ENCODE results near the gene SLCO3A1. TPM values are rescaled to one million over a fixed set of nuclear protein-coding genes. Genes with fewer than 3 reads are reported as not detected.
"Not testable (repeated sequence)": the region's sequence is repeated elsewhere in the genome, so short reads cannot be mapped to it uniquely, and the experiment has no call there.

The SLCO3A1 gene
- total RNA-seq, 1 experiment from 2014 or later, result 9.1 TPM

DNA sequence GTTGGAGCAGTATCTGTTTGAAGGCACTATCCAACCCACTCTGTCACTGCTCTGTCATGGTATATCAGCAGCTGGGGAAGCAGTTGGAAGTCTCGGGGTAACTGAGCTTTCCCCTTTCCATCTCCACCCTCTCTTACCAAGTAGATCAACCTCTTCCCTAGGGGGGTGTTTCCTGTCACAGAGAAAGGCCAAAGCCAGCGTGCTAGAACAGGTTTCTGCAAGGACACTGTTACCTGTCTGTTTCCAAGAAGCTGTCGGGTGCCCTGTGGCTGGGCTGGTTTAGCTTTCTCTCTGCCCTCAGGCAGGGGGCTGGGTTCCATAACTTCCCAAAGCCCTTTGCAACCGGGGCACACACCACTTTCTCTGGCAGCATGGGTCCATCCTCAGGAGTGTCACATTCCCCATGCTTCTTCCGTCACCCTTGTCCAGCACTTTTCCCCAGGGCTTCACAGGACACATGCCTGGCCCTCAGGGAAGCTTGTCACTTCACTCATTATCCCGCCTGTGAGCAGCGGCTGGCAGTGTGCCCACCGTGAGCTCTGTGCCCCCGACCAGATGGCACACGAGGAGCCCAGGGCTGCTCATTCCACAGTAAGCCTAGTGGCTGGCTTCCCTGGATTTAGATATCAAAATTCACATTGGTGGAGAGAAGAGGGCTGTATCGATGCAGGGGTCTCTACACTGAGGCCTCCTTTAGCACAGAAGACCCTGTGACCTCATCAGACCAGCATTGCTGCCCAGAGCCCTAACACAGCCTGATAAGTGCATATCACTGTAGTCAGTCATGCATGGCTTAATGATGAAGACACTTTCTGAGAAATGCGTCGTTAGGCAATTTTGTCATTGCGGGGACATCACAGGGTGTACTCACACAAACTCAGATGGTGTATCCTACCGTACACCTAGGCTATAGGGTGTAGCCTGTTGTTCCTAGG, 205.8 kb downstream of the SLCO3A1 start:
- ChIA-PET POLR2A (no interaction called here), CTCF (interaction anchor here (0.5 kb wide), 1 partner anchor 757 kb away, joined by 3 read pairs; no protein-coding TSS in a partner anchor)
- Mint-ChIP-seq H3K27ac (no peak overlapping the region; the same call in 1 of the 2 replicates), H3K27me3 (ENCODE audit: low read depth) (no peaks in the 10 kb centered on the region), H3K4me3 (no peak overlapping the region), H3K4me1 (no peaks in the 10 kb centered on the region), H3K9me3 (peaks cover 10% of the 10 kb centered on the region), H3K36me3 (no peaks in the 10 kb centered on the region)
- no peak for TF ChIP-seq SMAD4 (CRISPR knock-in tag; IDR thresholded peaks at IDR 0.05)
- TF ChIP-seq, protein P1, sequence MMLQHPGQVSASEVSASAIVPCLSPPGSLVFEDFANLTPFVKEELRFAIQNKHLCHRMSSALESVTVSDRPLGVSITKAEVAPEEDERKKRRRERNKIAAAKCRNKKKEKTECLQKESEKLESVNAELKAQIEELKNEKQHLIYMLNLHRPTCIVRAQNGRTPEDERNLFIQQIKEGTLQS (CRISPR knock-in tag; conservative IDR thresholded peaks at IDR 0.05), result no peak
- TF ChIP-seq, protein P2, sequence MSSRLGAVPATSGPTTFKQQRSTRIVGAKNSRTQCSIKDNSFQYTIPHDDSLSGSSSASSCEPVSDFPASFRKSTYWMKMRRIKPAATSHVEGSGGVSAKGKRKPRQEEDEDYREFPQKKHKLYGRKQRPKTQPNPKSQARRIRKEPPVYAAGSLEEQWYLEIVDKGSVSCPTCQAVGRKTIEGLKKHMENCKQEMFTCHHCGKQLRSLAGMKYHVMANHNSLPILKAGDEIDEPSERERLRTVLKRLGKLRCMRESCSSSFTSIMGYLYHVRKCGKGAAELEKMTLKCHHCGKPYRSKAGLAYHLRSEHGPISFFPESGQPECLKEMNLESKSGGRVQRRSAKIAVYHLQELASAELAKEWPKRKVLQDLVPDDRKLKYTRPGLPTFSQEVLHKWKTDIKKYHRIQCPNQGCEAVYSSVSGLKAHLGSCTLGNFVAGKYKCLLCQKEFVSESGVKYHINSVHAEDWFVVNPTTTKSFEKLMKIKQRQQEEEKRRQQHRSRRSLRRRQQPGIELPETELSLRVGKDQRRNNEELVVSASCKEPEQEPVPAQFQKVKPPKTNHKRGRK (CRISPR knock-in tag; IDR thresholded peaks at IDR 0.05; ENCODE audit: borderline replicate concordance), result no peak
- no peak for TF ChIP-seq CREB1 (CRISPR knock-in tag; IDR thresholded peaks at IDR 0.05)
- TF ChIP-seq ETV6 (CRISPR knock-in tag; IDR thresholded peaks at IDR 0.05), result no peak
- no peak for TF ChIP-seq FOXK1 (CRISPR knock-in tag; IDR thresholded peaks at IDR 0.05)
- TF ChIP-seq, protein P3, sequence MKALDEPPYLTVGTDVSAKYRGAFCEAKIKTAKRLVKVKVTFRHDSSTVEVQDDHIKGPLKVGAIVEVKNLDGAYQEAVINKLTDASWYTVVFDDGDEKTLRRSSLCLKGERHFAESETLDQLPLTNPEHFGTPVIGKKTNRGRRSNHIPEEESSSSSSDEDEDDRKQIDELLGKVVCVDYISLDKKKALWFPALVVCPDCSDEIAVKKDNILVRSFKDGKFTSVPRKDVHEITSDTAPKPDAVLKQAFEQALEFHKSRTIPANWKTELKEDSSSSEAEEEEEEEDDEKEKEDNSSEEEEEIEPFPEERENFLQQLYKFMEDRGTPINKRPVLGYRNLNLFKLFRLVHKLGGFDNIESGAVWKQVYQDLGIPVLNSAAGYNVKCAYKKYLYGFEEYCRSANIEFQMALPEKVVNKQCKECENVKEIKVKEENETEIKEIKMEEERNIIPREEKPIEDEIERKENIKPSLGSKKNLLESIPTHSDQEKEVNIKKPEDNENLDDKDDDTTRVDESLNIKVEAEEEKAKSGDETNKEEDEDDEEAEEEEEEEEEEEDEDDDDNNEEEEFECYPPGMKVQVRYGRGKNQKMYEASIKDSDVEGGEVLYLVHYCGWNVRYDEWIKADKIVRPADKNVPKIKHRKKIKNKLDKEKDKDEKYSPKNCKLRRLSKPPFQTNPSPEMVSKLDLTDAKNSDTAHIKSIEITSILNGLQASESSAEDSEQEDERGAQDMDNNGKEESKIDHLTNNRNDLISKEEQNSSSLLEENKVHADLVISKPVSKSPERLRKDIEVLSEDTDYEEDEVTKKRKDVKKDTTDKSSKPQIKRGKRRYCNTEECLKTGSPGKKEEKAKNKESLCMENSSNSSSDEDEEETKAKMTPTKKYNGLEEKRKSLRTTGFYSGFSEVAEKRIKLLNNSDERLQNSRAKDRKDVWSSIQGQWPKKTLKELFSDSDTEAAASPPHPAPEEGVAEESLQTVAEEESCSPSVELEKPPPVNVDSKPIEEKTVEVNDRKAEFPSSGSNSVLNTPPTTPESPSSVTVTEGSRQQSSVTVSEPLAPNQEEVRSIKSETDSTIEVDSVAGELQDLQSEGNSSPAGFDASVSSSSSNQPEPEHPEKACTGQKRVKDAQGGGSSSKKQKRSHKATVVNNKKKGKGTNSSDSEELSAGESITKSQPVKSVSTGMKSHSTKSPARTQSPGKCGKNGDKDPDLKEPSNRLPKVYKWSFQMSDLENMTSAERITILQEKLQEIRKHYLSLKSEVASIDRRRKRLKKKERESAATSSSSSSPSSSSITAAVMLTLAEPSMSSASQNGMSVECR (CRISPR knock-in tag; IDR thresholded peaks at IDR 0.05; ENCODE audit: borderline replicate concordance), result no peak
- no peak for TF ChIP-seq HMGA2 (CRISPR knock-in tag; IDR thresholded peaks at IDR 0.05)
- no peak for TF ChIP-seq ATF1 (CRISPR knock-in tag; IDR thresholded peaks at IDR 0.05)
- TF ChIP-seq, protein P4, sequence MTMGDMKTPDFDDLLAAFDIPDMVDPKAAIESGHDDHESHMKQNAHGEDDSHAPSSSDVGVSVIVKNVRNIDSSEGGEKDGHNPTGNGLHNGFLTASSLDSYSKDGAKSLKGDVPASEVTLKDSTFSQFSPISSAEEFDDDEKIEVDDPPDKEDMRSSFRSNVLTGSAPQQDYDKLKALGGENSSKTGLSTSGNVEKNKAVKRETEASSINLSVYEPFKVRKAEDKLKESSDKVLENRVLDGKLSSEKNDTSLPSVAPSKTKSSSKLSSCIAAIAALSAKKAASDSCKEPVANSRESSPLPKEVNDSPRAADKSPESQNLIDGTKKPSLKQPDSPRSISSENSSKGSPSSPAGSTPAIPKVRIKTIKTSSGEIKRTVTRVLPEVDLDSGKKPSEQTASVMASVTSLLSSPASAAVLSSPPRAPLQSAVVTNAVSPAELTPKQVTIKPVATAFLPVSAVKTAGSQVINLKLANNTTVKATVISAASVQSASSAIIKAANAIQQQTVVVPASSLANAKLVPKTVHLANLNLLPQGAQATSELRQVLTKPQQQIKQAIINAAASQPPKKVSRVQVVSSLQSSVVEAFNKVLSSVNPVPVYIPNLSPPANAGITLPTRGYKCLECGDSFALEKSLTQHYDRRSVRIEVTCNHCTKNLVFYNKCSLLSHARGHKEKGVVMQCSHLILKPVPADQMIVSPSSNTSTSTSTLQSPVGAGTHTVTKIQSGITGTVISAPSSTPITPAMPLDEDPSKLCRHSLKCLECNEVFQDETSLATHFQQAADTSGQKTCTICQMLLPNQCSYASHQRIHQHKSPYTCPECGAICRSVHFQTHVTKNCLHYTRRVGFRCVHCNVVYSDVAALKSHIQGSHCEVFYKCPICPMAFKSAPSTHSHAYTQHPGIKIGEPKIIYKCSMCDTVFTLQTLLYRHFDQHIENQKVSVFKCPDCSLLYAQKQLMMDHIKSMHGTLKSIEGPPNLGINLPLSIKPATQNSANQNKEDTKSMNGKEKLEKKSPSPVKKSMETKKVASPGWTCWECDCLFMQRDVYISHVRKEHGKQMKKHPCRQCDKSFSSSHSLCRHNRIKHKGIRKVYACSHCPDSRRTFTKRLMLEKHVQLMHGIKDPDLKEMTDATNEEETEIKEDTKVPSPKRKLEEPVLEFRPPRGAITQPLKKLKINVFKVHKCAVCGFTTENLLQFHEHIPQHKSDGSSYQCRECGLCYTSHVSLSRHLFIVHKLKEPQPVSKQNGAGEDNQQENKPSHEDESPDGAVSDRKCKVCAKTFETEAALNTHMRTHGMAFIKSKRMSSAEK (CRISPR knock-in tag; IDR thresholded peaks at IDR 0.05; ENCODE audit: borderline replicate concordance), result no peak
- no peak for TF ChIP-seq CREM (CRISPR knock-in tag; IDR thresholded peaks at IDR 0.05)
- TF ChIP-seq SP1 (CRISPR knock-in tag; conservative IDR thresholded peaks at IDR 0.05), result no peak
- TF ChIP-seq MXD4 (CRISPR knock-in tag; IDR thresholded peaks at IDR 0.05; ENCODE audit: borderline replicate concordance), result no peak
- TF ChIP-seq, protein P5, sequence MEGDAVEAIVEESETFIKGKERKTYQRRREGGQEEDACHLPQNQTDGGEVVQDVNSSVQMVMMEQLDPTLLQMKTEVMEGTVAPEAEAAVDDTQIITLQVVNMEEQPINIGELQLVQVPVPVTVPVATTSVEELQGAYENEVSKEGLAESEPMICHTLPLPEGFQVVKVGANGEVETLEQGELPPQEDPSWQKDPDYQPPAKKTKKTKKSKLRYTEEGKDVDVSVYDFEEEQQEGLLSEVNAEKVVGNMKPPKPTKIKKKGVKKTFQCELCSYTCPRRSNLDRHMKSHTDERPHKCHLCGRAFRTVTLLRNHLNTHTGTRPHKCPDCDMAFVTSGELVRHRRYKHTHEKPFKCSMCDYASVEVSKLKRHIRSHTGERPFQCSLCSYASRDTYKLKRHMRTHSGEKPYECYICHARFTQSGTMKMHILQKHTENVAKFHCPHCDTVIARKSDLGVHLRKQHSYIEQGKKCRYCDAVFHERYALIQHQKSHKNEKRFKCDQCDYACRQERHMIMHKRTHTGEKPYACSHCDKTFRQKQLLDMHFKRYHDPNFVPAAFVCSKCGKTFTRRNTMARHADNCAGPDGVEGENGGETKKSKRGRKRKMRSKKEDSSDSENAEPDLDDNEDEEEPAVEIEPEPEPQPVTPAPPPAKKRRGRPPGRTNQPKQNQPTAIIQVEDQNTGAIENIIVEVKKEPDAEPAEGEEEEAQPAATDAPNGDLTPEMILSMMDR (IDR thresholded peaks at IDR 0.05), result no peak
- no peak for TF ChIP-seq ELF4 (CRISPR knock-in tag; IDR thresholded peaks at IDR 0.05; ENCODE audit: low read depth)
- TF ChIP-seq JAZF1 (CRISPR knock-in tag; IDR thresholded peaks at IDR 0.05), result no peak
- no peak for TF ChIP-seq ZNF263 (CRISPR knock-in tag; IDR thresholded peaks at IDR 0.05; ENCODE audit: low read depth)
- no peak for TF ChIP-seq ZBTB21 (CRISPR knock-in tag; IDR thresholded peaks at IDR 0.05; ENCODE audit: borderline replicate concordance)
- ATAC-seq (no peak), DNase-seq (ENCODE audit: low spot score) (no peak)

DNA sequence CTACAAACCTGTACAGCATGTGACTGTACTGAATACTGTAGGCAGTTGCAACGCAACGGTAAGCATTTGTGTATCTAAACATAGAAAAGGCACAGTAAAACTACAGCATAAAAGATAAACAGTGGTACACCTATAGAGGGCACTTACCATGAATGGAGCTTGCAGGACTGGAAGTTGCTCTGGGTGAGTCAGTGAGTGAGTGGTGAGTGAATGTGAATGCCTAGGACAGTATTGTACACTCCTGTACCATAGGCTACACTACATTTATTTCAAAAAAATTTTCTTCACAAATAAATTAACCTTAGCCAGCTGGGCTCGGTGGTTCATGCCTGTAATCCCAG, 206.4 kb downstream of the SLCO3A1 start:
- peaks cover 13% of the 10 kb centered on the region for H3K9me3 Mint-ChIP-seq
- H3K27me3 Mint-ChIP-seq (ENCODE audit: low read depth); DNase-seq (ENCODE audit: low spot score); H3K27ac Mint-ChIP-seq; POLR2A ChIA-PET; H3K36me3 Mint-ChIP-seq; H3K4me1 Mint-ChIP-seq; H3K4me3 Mint-ChIP-seq; ATAC-seq: not testable (repeated sequence)
- CTCF ChIA-PET, result interaction anchor here (1.8 kb wide), 1 partner anchor 17 kb away, joined by 7 read pairs; no protein-coding TSS in a partner anchor
